ENCODE results near the gene SATB2.

The SATB2 gene

GRCh38 chr2:199458806-199459285 is 1.1 kb upstream of the SATB2 start:
- DNase-seq (ENCODE audit: low spot score), result peak; percentile 60
- in situ Hi-C loops (cut with MboI; ENCODE audit: low pct_unique_long_range_greater_than_20kb, low sequenced_read_pairs, unreplicated experiment), result no loop called here
- no peak for TF ChIP-seq CTCF (IDR thresholded peaks at IDR 0.05; ENCODE audit: extremely low read depth, insufficient read depth, missing control alignments)

- DNase-seq (ENCODE audit: low spot score), result peak; percentile 56
- in situ Hi-C loops (cut with MboI; ENCODE audit: low pct_unique_long_range_greater_than_20kb, low sequenced_read_pairs, unreplicated experiment), result no loop called here
- no peak for TF ChIP-seq CTCF (IDR thresholded peaks at IDR 0.05; ENCODE audit: extremely low read depth, insufficient read depth, missing control alignments)
Measured at GRCh38 chr2:199458009-199458805, 468 bp upstream of the SATB2 start.

DNA sequence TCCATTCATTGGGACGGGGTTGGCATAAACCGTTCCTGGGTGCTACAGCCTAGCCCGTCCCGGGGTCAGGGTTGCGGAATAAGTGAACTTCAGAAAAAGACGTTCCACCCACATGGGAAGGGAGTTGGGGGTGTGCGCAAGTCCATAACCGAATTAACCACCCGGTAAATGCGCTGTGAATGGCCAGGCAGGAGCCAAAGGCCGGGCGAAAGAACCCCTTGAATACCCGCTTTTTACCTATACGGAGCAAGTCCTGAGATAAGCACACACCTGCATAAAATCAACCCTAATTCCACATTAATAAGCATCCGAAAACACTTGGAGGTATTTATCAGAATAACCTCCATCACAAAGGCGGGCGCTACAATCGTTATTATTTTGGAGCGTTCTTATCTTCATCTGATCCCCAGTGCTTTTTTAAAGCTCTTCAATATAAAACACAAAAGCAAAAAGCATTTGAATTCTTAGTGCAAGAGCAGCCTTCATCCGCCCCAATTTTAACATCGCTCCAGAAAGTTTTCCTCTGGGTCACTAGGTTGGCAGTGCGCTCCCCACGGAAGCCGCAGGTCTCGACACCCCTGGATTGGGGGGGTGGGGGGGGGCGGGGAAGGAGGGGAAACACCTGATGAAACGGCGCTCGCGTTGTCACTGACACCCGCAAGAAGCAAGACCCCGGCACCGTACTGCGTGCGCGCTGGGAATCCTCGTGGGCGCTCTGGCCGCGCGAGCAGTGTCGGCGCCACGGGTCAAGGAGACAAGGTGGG is 1.2 kb downstream of the SATB2 start:
- in situ Hi-C loops (cut with MboI; ENCODE audit: low pct_unique_long_range_greater_than_20kb, low sequenced_read_pairs, unreplicated experiment), result no loop called here
- peak; percentile 24 for DNase-seq (ENCODE audit: low spot score)
- no peak for TF ChIP-seq CTCF (IDR thresholded peaks at IDR 0.05; ENCODE audit: extremely low read depth, insufficient read depth, missing control alignments)

DNA sequence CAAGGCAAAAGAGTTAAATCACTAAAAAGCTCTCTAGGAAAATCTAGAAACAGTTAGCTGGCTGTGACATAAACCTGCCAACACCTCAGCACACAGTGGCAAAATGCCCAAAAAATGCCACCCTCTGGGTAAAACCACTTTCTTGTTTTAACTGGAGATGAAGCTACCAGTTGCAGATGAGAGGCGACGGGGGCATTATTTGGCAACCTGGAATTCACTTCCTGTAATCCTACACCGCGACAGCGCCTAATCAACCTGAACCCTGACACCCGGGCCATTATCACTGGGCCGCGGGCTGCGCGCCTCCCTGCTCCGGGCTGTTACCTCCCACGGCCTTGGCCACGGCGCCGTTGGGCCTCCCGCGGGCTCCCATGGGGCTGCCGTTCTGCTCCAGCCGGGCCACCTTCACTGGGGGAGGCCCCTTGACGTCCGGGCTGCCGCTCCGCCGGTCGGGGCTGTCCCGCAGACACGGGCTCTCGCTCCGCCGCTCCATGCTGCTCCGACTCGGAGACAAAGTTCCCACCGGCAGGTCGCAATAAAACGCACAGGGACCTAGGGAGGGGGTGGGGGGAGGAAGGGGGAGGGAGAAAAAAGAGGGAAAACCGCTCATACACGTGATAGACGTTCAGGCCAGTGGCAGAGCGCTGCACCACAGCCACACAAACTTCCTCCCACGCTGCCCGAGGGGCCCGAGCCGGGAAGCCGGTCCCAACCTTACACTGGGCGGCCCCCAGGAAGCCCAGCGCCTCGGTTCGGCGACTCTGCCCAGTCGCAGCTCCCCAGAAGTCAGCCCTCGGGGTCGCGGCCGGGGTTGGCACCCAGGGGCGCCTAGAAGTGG is 2.0 kb downstream of the SATB2 start:
- DNase-seq (ENCODE audit: low spot score), result peak; percentile 37
- no peak for TF ChIP-seq CTCF (IDR thresholded peaks at IDR 0.05; ENCODE audit: extremely low read depth, insufficient read depth, missing control alignments)
- in situ Hi-C loops (cut with MboI; ENCODE audit: low pct_unique_long_range_greater_than_20kb, low sequenced_read_pairs, unreplicated experiment), result no loop called here

DNA sequence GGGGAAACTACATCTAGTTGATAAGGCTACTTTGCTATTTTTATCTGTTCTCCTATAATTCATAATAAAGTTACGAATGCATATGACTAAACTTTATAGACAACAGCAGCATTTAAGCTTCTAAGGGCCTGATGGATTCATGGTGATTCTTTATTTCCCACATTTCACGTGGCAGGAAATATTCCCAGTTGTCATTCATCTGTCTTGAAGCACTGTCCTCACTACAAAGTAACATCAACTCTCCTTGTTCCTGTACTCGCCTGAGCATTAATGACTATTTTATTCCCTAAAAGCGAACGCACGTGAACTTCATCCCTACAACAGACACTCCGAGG is 2.6 kb downstream of the SATB2 start:
- DNase-seq (ENCODE audit: low spot score), result no peak
- in situ Hi-C loops (cut with MboI; ENCODE audit: low pct_unique_long_range_greater_than_20kb, low sequenced_read_pairs, unreplicated experiment), result no loop called here
- no peak for TF ChIP-seq CTCF (IDR thresholded peaks at IDR 0.05; ENCODE audit: extremely low read depth, insufficient read depth, missing control alignments)

DNA sequence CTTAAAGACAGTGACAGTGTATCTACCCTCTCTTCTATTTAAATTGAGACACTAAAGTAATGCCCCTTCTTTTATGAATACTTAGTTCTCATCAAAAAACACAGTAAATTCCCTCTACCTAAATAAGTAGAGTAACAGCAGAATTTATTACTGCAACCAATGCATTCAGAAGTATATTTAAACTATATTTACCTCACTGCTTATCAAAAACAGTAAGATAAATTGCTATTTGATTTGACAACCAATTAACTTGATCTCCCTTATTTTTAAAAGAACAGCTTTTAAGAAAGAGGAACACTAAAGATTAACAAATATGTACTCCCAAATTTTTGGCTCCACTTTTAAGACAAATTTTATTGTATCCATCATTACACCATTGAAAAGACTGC is 4.8 kb downstream of the SATB2 start:
- no peak for TF ChIP-seq CTCF (IDR thresholded peaks at IDR 0.05; ENCODE audit: extremely low read depth, insufficient read depth, missing control alignments)
- no peak for DNase-seq (ENCODE audit: low spot score)
- in situ Hi-C loops (cut with MboI; ENCODE audit: low pct_unique_long_range_greater_than_20kb, low sequenced_read_pairs, unreplicated experiment), result no loop called here
